ENCODE measurements around the gene FAM47C. TPM values are rescaled to one million over a fixed set of nuclear protein-coding genes. Genes with fewer than 3 reads are reported as not detected.
"Not testable (repeated sequence)": the region's sequence is repeated elsewhere in the genome, so short reads cannot be mapped to it uniquely, and the experiment has no call there.

FAM47C gene
- total RNA-seq, 2 experiments from 2014 or later = not detected

- Histone ChIP-seq H3K4me3 (ENCODE audit: low read depth, low read length, poor library complexity, severe bottlenecking) (no peak overlapping the region), H3K4me2 (ENCODE audit: low read length) (no peak overlapping the region), H3K36me3 (ENCODE audit: insufficient read depth, low read length) (no peaks in the 10 kb centered on the region), H3K9me2 (ENCODE audit: insufficient read depth, low read length) (no peaks in the 10 kb centered on the region), H2AFZ (ENCODE audit: low read length) (no peak overlapping the region), H3K9me3 (ENCODE audit: low read length) (no peaks in the 10 kb centered on the region), H4K20me1 (ENCODE audit: insufficient read depth, low read length) (no peaks in the 10 kb centered on the region), H3K27ac (ENCODE audit: low read depth, low read length, poor library complexity, severe bottlenecking) (no peak overlapping the region), H3K4me1 (ENCODE audit: insufficient read depth, low read length, poor library complexity, severe bottlenecking) (no peaks in the 10 kb centered on the region), H3K79me2 (ENCODE audit: insufficient read depth, low read depth, low read length) (no peaks in the 10 kb centered on the region)
- intact Hi-C loops (cut with micrococcal nuclease; ENCODE audit: unreplicated experiment) = no loop called here
- TF ChIP-seq EZH2phosphoT487 (IDR thresholded peaks at IDR 0.05; ENCODE audit: borderline replicate concordance, low read depth, low read length) = no peak
- no peak for TF ChIP-seq CTCF (conservative IDR thresholded peaks at IDR 0.05; ENCODE audit: low read length)
- DNase-seq (ENCODE audit: low spot score) = no peak
- no TSS peak for BruUV-seq (replicated peaks)
- ChIA-PET POLR2A (no interaction called here), CTCF (ENCODE audit: unreplicated experiment) (no interaction called here)
Observed at GRCh38 chrX:36986231-36986630, 21.9 kb upstream of the FAM47C start.

DNA sequence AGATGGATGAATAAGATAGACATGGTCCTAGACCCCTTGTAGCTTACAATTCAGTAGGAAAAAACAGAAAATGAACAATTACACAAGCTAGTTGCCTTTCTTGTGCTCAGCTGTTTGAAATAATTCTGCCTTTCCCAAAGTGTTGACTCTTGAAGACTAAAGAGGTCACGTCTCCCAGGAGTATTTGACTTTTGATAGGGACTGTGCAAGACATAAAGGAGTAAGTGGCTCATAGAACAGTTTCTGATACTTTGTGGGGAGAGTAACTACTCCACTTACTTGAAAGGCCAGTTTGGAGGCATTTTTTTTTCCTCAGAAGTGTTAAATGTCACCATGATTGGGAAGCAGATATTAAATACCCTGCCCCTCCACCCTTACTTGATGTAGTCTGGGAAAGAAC lies 21.0 kb upstream of the FAM47C start:
- H3K9me2 ChIP-seq (ENCODE audit: insufficient read depth, low read length); POLR2A ChIA-PET; DNase-seq (ENCODE audit: low spot score); intact Hi-C loops (cut with micrococcal nuclease; ENCODE audit: unreplicated experiment); H3K4me3 ChIP-seq (ENCODE audit: low read depth, low read length, poor library complexity, severe bottlenecking); H3K79me2 ChIP-seq (ENCODE audit: insufficient read depth, low read depth, low read length); H4K20me1 ChIP-seq (ENCODE audit: insufficient read depth, low read length); H2AFZ ChIP-seq (ENCODE audit: low read length); H3K36me3 ChIP-seq (ENCODE audit: insufficient read depth, low read length); H3K27ac ChIP-seq (ENCODE audit: low read depth, low read length, poor library complexity, severe bottlenecking); CTCF ChIA-PET (ENCODE audit: unreplicated experiment); H3K4me2 ChIP-seq (ENCODE audit: low read length); H3K4me1 ChIP-seq (ENCODE audit: insufficient read depth, low read length, poor library complexity, severe bottlenecking); BruUV-seq (replicated peaks); H3K9me3 ChIP-seq (ENCODE audit: low read length): not testable (repeated sequence)

DNA sequence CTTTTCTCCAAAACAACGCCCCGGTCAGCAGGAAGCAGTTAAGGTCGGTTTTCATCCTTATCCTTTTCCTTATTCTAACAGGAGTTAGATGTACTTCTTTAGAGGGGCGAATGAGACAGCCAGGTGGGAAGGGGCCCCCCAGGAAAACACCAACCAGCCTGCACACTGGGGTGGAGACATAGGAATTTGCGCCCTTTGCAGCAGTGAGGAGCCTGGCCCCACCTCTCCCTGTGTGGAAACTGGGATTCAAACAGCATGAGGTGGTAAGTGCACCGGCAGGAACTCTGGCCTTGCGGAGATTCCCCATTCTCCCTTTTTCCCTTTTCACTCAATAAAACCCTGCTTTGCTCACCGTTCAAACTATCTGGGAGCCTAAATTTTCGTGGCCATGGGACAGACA lies 8.0 kb upstream of the FAM47C start:
- Histone ChIP-seq H3K4me2 (ENCODE audit: low read length) (no peak overlapping the region), H3K36me3 (ENCODE audit: insufficient read depth, low read length) (no peaks in the 10 kb centered on the region), H4K20me1 (ENCODE audit: insufficient read depth, low read length) (no peaks in the 10 kb centered on the region), H3K79me2 (ENCODE audit: insufficient read depth, low read depth, low read length) (no peaks in the 10 kb centered on the region), H3K27ac (ENCODE audit: low read depth, low read length, poor library complexity, severe bottlenecking) (no peak overlapping the region), H3K4me3 (ENCODE audit: low read depth, low read length, poor library complexity, severe bottlenecking) (no peak overlapping the region), H3K9me3 (ENCODE audit: low read length) (no peaks in the 10 kb centered on the region), H3K9me2 (ENCODE audit: insufficient read depth, low read length) (no peaks in the 10 kb centered on the region), H3K4me1 (ENCODE audit: insufficient read depth, low read length, poor library complexity, severe bottlenecking) (no peaks in the 10 kb centered on the region), H2AFZ (ENCODE audit: low read length) (no peak overlapping the region)
- intact Hi-C loops (cut with micrococcal nuclease; ENCODE audit: unreplicated experiment) = no loop called here
- ChIA-PET CTCF (ENCODE audit: unreplicated experiment) (no interaction called here), POLR2A (no interaction called here)
- TF ChIP-seq EZH2phosphoT487 (IDR thresholded peaks at IDR 0.05; ENCODE audit: borderline replicate concordance, low read depth, low read length) (no peak), CTCF (conservative IDR thresholded peaks at IDR 0.05; ENCODE audit: low read length) (no peak)
- no TSS peak for BruUV-seq (replicated peaks)
- no peak for DNase-seq (ENCODE audit: low spot score)

Measured in OCI-LY7 (cell line).